ENCODE data around the gene STK35. TPM values are rescaled to one million over a fixed set of nuclear protein-coding genes. Genes with fewer than 3 reads are reported as not detected.
A peak's percentile ranks its signal among the peaks of the same experiment; 100 is the strongest.

The STK35 gene
- total RNA-seq, 1 donor from 2014 or later: 20.0 TPM

DNA sequence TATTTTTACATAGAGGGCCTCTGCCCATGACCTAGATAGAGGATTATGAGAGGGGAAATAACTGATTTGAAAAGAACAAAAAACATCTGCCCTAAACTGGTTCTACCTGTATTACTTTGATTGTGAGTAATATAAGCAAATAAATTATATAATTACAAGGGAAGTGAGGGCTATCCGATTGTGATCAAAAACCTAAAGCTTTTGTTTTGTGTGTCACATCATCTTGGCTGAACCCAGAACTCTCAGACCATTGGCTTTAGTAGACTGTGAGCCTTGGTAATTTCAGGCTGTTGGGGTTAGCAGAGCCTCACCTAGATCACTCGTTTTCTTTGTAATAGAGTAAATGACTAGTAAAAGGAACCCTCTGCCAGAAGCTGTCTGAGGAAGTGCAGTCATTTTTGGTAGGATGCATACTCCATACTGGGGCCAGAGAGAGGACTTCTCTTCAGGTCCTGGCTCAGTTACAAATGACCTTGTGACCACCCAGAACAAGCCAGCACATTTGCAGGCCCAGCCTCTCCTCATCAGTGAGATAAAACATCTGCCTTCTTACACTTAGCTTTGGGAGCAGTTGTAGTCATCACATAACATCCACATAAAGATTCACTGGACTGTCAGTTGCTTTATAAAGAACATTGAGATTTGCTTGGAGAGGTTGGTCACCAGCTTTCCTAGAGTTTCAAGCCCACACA, 13.5 kb downstream of the STK35 start:
- no peak for FAIRE-seq
- Histone ChIP-seq H3K36me3 (ENCODE audit: control insufficient read depth, insufficient read depth, low read length) (peaks cover 10% of the 10 kb centered on the region), H3K4me3 (ENCODE audit: low read depth, low read length) (no peak overlapping the region)

DNA sequence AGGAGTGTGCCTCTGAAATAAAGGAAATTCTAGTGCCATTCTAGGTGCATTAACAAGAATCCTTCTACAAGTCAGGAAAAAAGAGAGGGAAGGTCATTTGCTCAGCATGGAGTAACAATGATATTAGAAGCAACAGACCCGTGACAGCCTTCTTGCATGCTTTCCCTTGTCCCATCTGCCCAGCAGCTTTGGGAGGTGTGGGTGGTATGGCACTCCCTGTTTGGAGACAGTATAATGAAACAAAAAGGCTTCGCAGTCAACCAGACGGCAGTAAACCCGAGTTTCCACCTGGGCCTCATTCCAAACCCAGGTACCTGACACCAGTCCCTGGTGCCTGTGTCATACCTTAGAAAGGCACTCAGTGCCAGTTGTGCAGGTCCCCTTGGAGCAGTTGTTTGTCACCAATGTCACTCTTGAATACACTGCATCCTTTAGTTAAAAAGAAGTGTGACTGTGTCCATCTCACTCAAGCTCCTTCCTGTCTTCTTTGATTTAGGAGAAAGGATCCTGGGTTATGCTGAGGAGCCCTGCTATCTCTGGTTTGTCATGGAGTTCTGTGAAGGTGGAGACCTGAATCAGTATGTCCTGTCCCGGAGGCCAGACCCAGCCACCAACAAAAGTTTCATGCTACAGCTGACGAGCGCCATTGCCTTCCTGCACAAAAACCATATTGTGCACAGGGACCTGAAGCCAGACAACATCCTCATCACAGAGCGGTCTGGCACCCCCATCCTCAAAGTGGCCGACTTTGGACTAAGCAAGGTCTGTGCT, 14.7 kb downstream of the STK35 start:
- no peak for TF ChIP-seq CTCF (IDR thresholded peaks at IDR 0.05; ENCODE audit: insufficient read depth, low read length, severe bottlenecking)
- H3K36me3 ChIP-seq (ENCODE audit: control insufficient read depth, insufficient read depth, low read length): peaks cover 10% of the 10 kb centered on the region
- no peak for FAIRE-seq

More for the DNA sequence above, 13.5 kb downstream of the STK35 start:
- DNase-seq (ENCODE audit: low read depth): peak; percentile 26
- no peak for TF ChIP-seq CTCF (IDR thresholded peaks at IDR 0.05; ENCODE audit: insufficient read depth, low read length, severe bottlenecking)
- H3K27me3 ChIP-seq (ENCODE audit: control insufficient read depth, insufficient read depth, low read length): no peaks in the 10 kb centered on the region

GRCh38 chr20:2118783-2119182, 17.2 kb downstream of the STK35 start:
- DNase-seq (ENCODE audit: low read depth) (peak; percentile 82), FAIRE-seq (no peak)
- H3K36me3 ChIP-seq (ENCODE audit: control insufficient read depth, insufficient read depth, low read length): peaks cover 11% of the 10 kb centered on the region
- no peaks in the 10 kb centered on the region for H3K27me3 ChIP-seq (ENCODE audit: control insufficient read depth, insufficient read depth, low read length)
- no peak overlapping the region for H3K4me3 ChIP-seq (ENCODE audit: low read depth, low read length)
- no peak for TF ChIP-seq CTCF (IDR thresholded peaks at IDR 0.05; ENCODE audit: insufficient read depth, low read length, severe bottlenecking)

More for the DNA sequence above, 14.7 kb downstream of the STK35 start:
- no peaks in the 10 kb centered on the region for H3K27me3 ChIP-seq (ENCODE audit: control insufficient read depth, insufficient read depth, low read length)
- no peak for DNase-seq (ENCODE audit: low read depth)
- no peak overlapping the region for H3K4me3 ChIP-seq (ENCODE audit: low read depth, low read length)

DNA sequence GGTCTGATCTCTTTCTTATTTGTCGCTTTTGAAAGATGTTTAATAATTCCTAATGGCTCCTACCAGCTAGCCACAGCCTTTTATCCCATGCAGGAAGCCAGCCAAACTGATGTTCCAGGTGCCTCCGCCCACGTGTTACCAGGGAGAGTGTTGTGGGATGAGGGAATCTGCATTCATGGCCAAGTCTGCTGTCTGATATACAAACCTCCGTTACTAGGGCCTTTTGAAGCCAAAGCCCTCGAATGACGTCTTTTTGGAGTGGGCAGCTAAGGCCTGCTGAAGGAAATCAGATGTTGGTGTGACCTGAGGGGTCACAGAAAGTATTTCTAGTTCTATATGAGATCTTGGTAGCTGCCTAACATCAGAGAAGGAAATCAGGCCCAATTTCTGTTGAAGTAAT, 21.3 kb downstream of the STK35 start:
- peaks cover 1% of the 10 kb centered on the region for H3K36me3 ChIP-seq (ENCODE audit: control insufficient read depth, insufficient read depth, low read length)
- FAIRE-seq (no peak), DNase-seq (ENCODE audit: low read depth) (no peak)
- no peak for TF ChIP-seq CTCF (IDR thresholded peaks at IDR 0.05; ENCODE audit: insufficient read depth, low read length, severe bottlenecking)
- H3K4me3 ChIP-seq (ENCODE audit: low read depth, low read length): no peak overlapping the region
- no peaks in the 10 kb centered on the region for H3K27me3 ChIP-seq (ENCODE audit: control insufficient read depth, insufficient read depth, low read length)

GRCh38 chr20:2123720-2124119, 22.1 kb downstream of the STK35 start:
- Histone ChIP-seq H3K4me3 (ENCODE audit: low read depth, low read length) (no peak overlapping the region), H3K36me3 (ENCODE audit: control insufficient read depth, insufficient read depth, low read length) (peaks cover 1% of the 10 kb centered on the region), H3K27me3 (ENCODE audit: control insufficient read depth, insufficient read depth, low read length) (no peaks in the 10 kb centered on the region)
- TF ChIP-seq CTCF (IDR thresholded peaks at IDR 0.05; ENCODE audit: insufficient read depth, low read length, severe bottlenecking): no peak
- DNase-seq (ENCODE audit: low read depth) (no peak), FAIRE-seq (no peak)
